TTC549 (cell line): ENCODE data around the gene ZNF710.

Source experiments
- FAIRE-seq: peaks from 2 replicates; lab custom pipeline; 2012; peaks lifted over from hg19 to GRCh38; lab: Jason Lieb, UNC

The ZNF710 gene

GRCh38 chr15:90019611-90020010, 18.5 kb downstream of the ZNF710 start:
- no peak for FAIRE-seq

- no peak for FAIRE-seq
Measured at GRCh38 chr15:90020021-90020735, 19.1 kb downstream of the ZNF710 start.

- no peak for FAIRE-seq
Measured at GRCh38 chr15:90020936-90021507, 19.9 kb downstream of the ZNF710 start.

GRCh38 chr15:90022345-90022744, 21.2 kb downstream of the ZNF710 start:
- FAIRE-seq = no peak

GRCh38 chr15:90022905-90023700, 22.0 kb downstream of the ZNF710 start:
- no peak for FAIRE-seq

- no peak for FAIRE-seq
Measured at GRCh38 chr15:90024406-90024805, 23.3 kb downstream of the ZNF710 start.

GRCh38 chr15:90025489-90026033, 24.4 kb downstream of the ZNF710 start:
- FAIRE-seq = no peak

- FAIRE-seq = no peak
Measured at GRCh38 chr15:90028376-90028944, 27.3 kb downstream of the ZNF710 start.

GRCh38 chr15:90029024-90029423, 27.9 kb downstream of the ZNF710 start:
- FAIRE-seq = no peak

- FAIRE-seq = no peak
Measured at GRCh38 chr15:90030376-90030775, 29.3 kb downstream of the ZNF710 start.

- no peak for FAIRE-seq
Measured at GRCh38 chr15:90031231-90031791, 30.2 kb downstream of the ZNF710 start.

GRCh38 chr15:90033006-90033405, 31.9 kb downstream of the ZNF710 start:
- FAIRE-seq = no peak

GRCh38 chr15:90033448-90033847, 32.3 kb downstream of the ZNF710 start:
- no peak for FAIRE-seq

GRCh38 chr15:90035095-90035839, 34.1 kb downstream of the ZNF710 start:
- no peak for FAIRE-seq

GRCh38 chr15:90035840-90036230, 34.7 kb downstream of the ZNF710 start:
- no peak for FAIRE-seq

GRCh38 chr15:90036343-90036742, 35.2 kb downstream of the ZNF710 start:
- FAIRE-seq = no peak

GRCh38 chr15:90036806-90037510, 35.8 kb downstream of the ZNF710 start:
- FAIRE-seq = no peak

- FAIRE-seq = no peak
Measured at GRCh38 chr15:90037511-90037860, 36.4 kb downstream of the ZNF710 start.

- FAIRE-seq = no peak
Measured at GRCh38 chr15:90037961-90038631, 37.0 kb downstream of the ZNF710 start.

- FAIRE-seq = no peak
Measured at GRCh38 chr15:90038632-90039095, 37.5 kb downstream of the ZNF710 start.
